MM.1S (cell line): ENCODE results near the gene POLR2E.

ENCODE experiments used
- EZH2 ChIP-seq: fragments of 300-600 bp; sonication (generic); optimal IDR thresholded peaks from 2 replicates; pipeline ENCODE3; 2017; ENCODE audit warnings: low read depth, mild to moderate bottlenecking, antibody characterized with exemption, low read length, mixed read lengths
- TF ChIP-seq, protein P1 (sequence below): fragments of 300-600 bp; sonication (generic); IDR thresholded peaks from 2 replicates; pipeline ENCODE4 v1.5.1; 2016; ENCODE audit warnings: antibody characterized with exemption, low read length, mixed read lengths

DNA sequence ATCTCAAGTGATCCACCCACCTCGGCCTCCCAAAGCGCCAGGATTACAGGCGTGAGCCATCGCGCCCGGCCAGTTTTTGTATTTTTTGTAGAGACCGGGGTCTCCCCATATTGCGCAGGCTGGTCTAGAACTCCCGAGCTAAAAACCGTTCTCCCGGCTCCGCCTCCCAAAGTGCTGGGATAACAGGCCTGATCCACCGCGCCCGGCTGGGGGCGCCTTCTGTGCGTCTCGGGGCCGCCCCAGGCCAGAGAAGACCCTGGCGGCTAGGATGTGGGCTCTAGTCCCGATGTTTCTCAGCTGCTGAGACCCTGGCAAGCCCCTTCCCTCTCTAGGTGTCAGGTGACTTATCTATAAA lies 24.6 kb downstream of the POLR2E start:
- TF ChIP-seq, protein P1, sequence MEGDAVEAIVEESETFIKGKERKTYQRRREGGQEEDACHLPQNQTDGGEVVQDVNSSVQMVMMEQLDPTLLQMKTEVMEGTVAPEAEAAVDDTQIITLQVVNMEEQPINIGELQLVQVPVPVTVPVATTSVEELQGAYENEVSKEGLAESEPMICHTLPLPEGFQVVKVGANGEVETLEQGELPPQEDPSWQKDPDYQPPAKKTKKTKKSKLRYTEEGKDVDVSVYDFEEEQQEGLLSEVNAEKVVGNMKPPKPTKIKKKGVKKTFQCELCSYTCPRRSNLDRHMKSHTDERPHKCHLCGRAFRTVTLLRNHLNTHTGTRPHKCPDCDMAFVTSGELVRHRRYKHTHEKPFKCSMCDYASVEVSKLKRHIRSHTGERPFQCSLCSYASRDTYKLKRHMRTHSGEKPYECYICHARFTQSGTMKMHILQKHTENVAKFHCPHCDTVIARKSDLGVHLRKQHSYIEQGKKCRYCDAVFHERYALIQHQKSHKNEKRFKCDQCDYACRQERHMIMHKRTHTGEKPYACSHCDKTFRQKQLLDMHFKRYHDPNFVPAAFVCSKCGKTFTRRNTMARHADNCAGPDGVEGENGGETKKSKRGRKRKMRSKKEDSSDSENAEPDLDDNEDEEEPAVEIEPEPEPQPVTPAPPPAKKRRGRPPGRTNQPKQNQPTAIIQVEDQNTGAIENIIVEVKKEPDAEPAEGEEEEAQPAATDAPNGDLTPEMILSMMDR, result no peak
- no peak for TF ChIP-seq EZH2
